ENCODE measurements around the gene PPP1R3A.

DNA sequence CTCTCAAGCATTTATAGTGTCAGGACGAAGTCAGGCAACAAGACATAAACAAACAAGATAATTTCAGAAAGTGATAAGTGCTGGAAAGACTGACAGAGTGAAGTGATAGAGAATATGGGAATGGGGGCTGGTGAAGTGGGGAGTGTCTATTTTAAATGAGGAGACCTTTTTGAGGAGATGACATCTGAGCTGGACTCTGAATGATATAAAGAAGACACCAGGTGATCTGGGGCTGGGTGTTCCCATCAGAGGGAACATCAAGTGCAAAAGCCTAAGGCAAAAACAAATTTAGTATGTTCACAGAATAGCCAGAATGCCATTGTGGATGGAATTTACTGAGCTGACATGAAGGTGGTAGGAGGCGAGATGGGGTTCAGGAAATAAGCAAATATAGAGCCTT, 83.4 kb downstream of the PPP1R3A start:
- TF ChIP-seq, protein P1, sequence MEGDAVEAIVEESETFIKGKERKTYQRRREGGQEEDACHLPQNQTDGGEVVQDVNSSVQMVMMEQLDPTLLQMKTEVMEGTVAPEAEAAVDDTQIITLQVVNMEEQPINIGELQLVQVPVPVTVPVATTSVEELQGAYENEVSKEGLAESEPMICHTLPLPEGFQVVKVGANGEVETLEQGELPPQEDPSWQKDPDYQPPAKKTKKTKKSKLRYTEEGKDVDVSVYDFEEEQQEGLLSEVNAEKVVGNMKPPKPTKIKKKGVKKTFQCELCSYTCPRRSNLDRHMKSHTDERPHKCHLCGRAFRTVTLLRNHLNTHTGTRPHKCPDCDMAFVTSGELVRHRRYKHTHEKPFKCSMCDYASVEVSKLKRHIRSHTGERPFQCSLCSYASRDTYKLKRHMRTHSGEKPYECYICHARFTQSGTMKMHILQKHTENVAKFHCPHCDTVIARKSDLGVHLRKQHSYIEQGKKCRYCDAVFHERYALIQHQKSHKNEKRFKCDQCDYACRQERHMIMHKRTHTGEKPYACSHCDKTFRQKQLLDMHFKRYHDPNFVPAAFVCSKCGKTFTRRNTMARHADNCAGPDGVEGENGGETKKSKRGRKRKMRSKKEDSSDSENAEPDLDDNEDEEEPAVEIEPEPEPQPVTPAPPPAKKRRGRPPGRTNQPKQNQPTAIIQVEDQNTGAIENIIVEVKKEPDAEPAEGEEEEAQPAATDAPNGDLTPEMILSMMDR (IDR thresholded peaks at IDR 0.05) = no peak
- TF ChIP-seq SIN3A (IDR thresholded peaks at IDR 0.05; ENCODE audit: borderline replicate concordance, insufficient read depth, low read depth, low read length) (no peak), POLR2AphosphoS5 (IDR thresholded peaks at IDR 0.05; ENCODE audit: low read depth, low read length) (no peak)
- TF ChIP-seq, protein P2, sequence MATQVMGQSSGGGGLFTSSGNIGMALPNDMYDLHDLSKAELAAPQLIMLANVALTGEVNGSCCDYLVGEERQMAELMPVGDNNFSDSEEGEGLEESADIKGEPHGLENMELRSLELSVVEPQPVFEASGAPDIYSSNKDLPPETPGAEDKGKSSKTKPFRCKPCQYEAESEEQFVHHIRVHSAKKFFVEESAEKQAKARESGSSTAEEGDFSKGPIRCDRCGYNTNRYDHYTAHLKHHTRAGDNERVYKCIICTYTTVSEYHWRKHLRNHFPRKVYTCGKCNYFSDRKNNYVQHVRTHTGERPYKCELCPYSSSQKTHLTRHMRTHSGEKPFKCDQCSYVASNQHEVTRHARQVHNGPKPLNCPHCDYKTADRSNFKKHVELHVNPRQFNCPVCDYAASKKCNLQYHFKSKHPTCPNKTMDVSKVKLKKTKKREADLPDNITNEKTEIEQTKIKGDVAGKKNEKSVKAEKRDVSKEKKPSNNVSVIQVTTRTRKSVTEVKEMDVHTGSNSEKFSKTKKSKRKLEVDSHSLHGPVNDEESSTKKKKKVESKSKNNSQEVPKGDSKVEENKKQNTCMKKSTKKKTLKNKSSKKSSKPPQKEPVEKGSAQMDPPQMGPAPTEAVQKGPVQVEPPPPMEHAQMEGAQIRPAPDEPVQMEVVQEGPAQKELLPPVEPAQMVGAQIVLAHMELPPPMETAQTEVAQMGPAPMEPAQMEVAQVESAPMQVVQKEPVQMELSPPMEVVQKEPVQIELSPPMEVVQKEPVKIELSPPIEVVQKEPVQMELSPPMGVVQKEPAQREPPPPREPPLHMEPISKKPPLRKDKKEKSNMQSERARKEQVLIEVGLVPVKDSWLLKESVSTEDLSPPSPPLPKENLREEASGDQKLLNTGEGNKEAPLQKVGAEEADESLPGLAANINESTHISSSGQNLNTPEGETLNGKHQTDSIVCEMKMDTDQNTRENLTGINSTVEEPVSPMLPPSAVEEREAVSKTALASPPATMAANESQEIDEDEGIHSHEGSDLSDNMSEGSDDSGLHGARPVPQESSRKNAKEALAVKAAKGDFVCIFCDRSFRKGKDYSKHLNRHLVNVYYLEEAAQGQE (IDR thresholded peaks at IDR 0.05; ENCODE audit: insufficient read depth in 1 of 2, low read depth in 2 of 2, low read length in 1 of 2) = no peak
